Measurements from ENCODE around the gene PKLR. TPM values are rescaled to one million over a fixed set of nuclear protein-coding genes. Genes with fewer than 3 reads are reported as not detected.

Gene PKLR
- total and polyA plus RNA-seq, 2 of the 4 experiments (the other 2 are of a cell fraction), result 0.03 TPM; not detected in 1

- H2BK20ac ChIP-seq (ENCODE audit: low read depth, low read length), result no peak overlapping the region
- ChIA-PET POLR2A (ENCODE audit: unreplicated experiment) (no interaction called here), CTCF (no interaction called here)
- H3K27ac ChIP-seq (ENCODE audit: insufficient read depth, low read length), result no peak overlapping the region
- H3K79me1 ChIP-seq (ENCODE audit: low read depth in 1 of 2, low read length in 2 of 2), result no peaks in the 10 kb centered on the region
- H2AK9ac ChIP-seq (replicated peaks; ENCODE audit: low read depth, low read length, poor library complexity), result no peak overlapping the region
- H3K4me3 ChIP-seq (ENCODE audit: insufficient read depth, low read depth, low read length), result no peak overlapping the region
- H3K4me2 ChIP-seq (ENCODE audit: low read depth, low read length), result no peak overlapping the region
- no peaks in the 10 kb centered on the region for H3K4me1 ChIP-seq (ENCODE audit: control insufficient read depth, insufficient read depth, low read length)
- in situ Hi-C loops (cut with MboI; ENCODE audit: low sequenced_read_pairs), result no loop called here
- no peak overlapping the region for H3K4ac ChIP-seq (ENCODE audit: low read depth, low read length)
- no peak overlapping the region for H3K9ac ChIP-seq (ENCODE audit: low read depth, low read length)
- dilution Hi-C loops (cut with HindIII; ENCODE audit: low sequenced_read_pairs, unreplicated experiment), result no loop called here
- H4K91ac ChIP-seq (ENCODE audit: insufficient read depth, low read depth, low read length), result no peak overlapping the region
- H4K20me1 ChIP-seq (ENCODE audit: insufficient read depth, low read length), result no peaks in the 10 kb centered on the region
- peaks cover 15% of the 10 kb centered on the region for H3K27me3 ChIP-seq (ENCODE audit: control insufficient read depth, insufficient read depth, low read length)
- no peak overlapping the region for H2AFZ ChIP-seq (replicated peaks; ENCODE audit: low read length, poor library complexity)
- TF ChIP-seq CEBPB (IDR thresholded peaks at IDR 0.05; ENCODE audit: low read depth, low read length) (no peak), MAFK (IDR thresholded peaks at IDR 0.05; ENCODE audit: low read depth, low read length) (no peak), MXI1 (IDR thresholded peaks at IDR 0.05; ENCODE audit: borderline replicate concordance, low read depth, low read length) (no peak), CTCF (conservative IDR thresholded peaks at IDR 0.05; ENCODE audit: low read depth, low read length) (no peak), RAD21 (IDR thresholded peaks at IDR 0.05; ENCODE audit: low read length) (no peak), POLR2A (IDR thresholded peaks at IDR 0.05; ENCODE audit: low read depth, low read length) (no peak), BHLHE40 (IDR thresholded peaks at IDR 0.05; ENCODE audit: low read depth, low read length) (no peak), SMC3 (IDR thresholded peaks at IDR 0.05; ENCODE audit: low read depth, low read length) (no peak)
- TF ChIP-seq, protein P1, sequence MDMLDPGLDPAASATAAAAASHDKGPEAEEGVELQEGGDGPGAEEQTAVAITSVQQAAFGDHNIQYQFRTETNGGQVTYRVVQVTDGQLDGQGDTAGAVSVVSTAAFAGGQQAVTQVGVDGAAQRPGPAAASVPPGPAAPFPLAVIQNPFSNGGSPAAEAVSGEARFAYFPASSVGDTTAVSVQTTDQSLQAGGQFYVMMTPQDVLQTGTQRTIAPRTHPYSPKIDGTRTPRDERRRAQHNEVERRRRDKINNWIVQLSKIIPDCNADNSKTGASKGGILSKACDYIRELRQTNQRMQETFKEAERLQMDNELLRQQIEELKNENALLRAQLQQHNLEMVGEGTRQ (IDR thresholded peaks at IDR 0.05; ENCODE audit: low read depth, low read length), result no peak
- no peak overlapping the region for H2BK15ac ChIP-seq (ENCODE audit: low read depth, low read length)
- no peaks in the 10 kb centered on the region for H3K9me3 ChIP-seq (ENCODE audit: control insufficient read depth, insufficient read depth, low read length)
- H2AK5ac ChIP-seq (ENCODE audit: low read depth, low read length), result no peak overlapping the region
- 96% methylated on average over 7 of the region's 21 CpGs; no CpG with 5 or more reads in 1 of the 2 experiments for WGBS, 2 experiments (ENCODE audit: extremely low coverage in 2 of 2, insufficient read length in 1 of 2)
- no peaks in the 10 kb centered on the region for H3K36me3 ChIP-seq (ENCODE audit: control insufficient read depth, insufficient read depth, low read length)
- ATAC-seq (ENCODE audit: low read depth), result no peak
- intact Hi-C loops (cut with micrococcal nuclease), result no loop called here
- H3K14ac ChIP-seq (replicated peaks; ENCODE audit: low read depth, low read length), result no peak overlapping the region
- BruUV-seq (replicated peaks), result no TSS peak
- no peak overlapping the region for H3K56ac ChIP-seq (ENCODE audit: extremely low read depth, insufficient read depth, low read length)
- H2BK5ac ChIP-seq (ENCODE audit: low read depth, low read length, poor library complexity, severe bottlenecking), result no peak overlapping the region
- no peak for DNase-seq
- no peak overlapping the region for H3K18ac ChIP-seq (ENCODE audit: low read depth, low read length)
- 0 out of 2 replicates have a peak, but pooled peaks cover 3% of the 10 kb centered on the region for H3K9me1 ChIP-seq (ENCODE audit: insufficient read depth, low read length)
- no peak overlapping the region for H2BK120ac ChIP-seq (ENCODE audit: low read depth, low read length)
- no peak overlapping the region for H4K8ac ChIP-seq (ENCODE audit: low read depth in 2 of 2, low read length in 2 of 2)
- H3K23ac ChIP-seq (ENCODE audit: low read depth, low read length), result no peak overlapping the region
- no peak overlapping the region for H4K5ac ChIP-seq (ENCODE audit: low read depth, low read length)
Observed at GRCh38 chr1:155287987-155288543, 13.2 kb downstream of the PKLR start.
